ENCODE data around the gene SLC35D1.

DNA sequence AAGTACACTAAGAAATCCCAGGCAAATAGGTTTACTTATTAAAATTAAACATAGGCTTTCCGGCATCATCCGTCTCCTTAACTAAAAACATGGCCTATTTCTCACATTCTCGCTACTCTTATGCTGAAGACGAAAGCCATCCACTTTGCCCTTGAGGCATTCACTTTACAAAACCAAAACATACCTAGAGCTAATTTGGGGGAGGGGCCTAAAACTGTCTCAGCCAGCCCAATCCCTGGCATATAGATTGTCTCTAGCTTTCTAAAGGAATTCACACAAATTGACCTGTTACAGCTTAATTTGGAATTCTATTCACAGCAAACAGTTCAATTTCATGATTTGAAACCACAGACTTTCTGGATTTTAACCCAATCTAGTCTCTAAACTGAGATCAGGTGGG lies 34.8 kb downstream of the SLC35D1 start:
- TF ChIP-seq, protein P1, sequence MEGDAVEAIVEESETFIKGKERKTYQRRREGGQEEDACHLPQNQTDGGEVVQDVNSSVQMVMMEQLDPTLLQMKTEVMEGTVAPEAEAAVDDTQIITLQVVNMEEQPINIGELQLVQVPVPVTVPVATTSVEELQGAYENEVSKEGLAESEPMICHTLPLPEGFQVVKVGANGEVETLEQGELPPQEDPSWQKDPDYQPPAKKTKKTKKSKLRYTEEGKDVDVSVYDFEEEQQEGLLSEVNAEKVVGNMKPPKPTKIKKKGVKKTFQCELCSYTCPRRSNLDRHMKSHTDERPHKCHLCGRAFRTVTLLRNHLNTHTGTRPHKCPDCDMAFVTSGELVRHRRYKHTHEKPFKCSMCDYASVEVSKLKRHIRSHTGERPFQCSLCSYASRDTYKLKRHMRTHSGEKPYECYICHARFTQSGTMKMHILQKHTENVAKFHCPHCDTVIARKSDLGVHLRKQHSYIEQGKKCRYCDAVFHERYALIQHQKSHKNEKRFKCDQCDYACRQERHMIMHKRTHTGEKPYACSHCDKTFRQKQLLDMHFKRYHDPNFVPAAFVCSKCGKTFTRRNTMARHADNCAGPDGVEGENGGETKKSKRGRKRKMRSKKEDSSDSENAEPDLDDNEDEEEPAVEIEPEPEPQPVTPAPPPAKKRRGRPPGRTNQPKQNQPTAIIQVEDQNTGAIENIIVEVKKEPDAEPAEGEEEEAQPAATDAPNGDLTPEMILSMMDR (IDR thresholded peaks at IDR 0.05) = no peak
- no peak for TF ChIP-seq POLR2AphosphoS5 (IDR thresholded peaks at IDR 0.05; ENCODE audit: low read depth, low read length)
- TF ChIP-seq, protein P2, sequence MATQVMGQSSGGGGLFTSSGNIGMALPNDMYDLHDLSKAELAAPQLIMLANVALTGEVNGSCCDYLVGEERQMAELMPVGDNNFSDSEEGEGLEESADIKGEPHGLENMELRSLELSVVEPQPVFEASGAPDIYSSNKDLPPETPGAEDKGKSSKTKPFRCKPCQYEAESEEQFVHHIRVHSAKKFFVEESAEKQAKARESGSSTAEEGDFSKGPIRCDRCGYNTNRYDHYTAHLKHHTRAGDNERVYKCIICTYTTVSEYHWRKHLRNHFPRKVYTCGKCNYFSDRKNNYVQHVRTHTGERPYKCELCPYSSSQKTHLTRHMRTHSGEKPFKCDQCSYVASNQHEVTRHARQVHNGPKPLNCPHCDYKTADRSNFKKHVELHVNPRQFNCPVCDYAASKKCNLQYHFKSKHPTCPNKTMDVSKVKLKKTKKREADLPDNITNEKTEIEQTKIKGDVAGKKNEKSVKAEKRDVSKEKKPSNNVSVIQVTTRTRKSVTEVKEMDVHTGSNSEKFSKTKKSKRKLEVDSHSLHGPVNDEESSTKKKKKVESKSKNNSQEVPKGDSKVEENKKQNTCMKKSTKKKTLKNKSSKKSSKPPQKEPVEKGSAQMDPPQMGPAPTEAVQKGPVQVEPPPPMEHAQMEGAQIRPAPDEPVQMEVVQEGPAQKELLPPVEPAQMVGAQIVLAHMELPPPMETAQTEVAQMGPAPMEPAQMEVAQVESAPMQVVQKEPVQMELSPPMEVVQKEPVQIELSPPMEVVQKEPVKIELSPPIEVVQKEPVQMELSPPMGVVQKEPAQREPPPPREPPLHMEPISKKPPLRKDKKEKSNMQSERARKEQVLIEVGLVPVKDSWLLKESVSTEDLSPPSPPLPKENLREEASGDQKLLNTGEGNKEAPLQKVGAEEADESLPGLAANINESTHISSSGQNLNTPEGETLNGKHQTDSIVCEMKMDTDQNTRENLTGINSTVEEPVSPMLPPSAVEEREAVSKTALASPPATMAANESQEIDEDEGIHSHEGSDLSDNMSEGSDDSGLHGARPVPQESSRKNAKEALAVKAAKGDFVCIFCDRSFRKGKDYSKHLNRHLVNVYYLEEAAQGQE (IDR thresholded peaks at IDR 0.05; ENCODE audit: insufficient read depth in 1 of 2, low read depth in 2 of 2, low read length in 1 of 2) = no peak
- TF ChIP-seq TCF7L2 (IDR thresholded peaks at IDR 0.05; ENCODE audit: low read depth, low read length) = no peak

Measured in Panc1 (cell line).